ENCODE measurements around the gene DOCK9.
"Not testable (repeated sequence)": the region's sequence is repeated elsewhere in the genome, so short reads cannot be mapped to it uniquely, and the experiment has no call there.

DOCK9 gene

GRCh38 chr13:98761126-98761985, 216.5 kb downstream of the DOCK9 start:
- DNase-seq = no peak

GRCh38 chr13:98755729-98756128, 222.1 kb downstream of the DOCK9 start:
- no peak for DNase-seq

DNA sequence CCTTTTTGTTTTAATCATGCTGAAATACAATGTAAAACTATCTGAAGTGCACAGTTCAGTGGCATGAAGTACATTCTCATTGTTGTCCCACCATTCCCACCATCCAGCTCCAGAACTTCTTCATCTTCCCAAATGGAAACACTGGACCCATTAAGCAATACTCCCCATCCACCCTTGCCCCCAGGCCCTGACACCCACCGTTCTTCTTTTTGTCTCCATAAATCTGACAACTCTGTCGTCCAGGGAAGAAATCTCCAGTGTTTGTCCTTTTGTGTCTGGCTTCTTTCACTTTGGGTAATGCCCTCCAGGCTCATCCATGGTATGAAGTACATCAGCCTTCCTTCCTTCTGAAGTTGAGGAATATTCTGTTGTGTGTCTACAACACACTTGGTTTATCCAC, 222.7 kb downstream of the DOCK9 start:
- no peak for DNase-seq

DNA sequence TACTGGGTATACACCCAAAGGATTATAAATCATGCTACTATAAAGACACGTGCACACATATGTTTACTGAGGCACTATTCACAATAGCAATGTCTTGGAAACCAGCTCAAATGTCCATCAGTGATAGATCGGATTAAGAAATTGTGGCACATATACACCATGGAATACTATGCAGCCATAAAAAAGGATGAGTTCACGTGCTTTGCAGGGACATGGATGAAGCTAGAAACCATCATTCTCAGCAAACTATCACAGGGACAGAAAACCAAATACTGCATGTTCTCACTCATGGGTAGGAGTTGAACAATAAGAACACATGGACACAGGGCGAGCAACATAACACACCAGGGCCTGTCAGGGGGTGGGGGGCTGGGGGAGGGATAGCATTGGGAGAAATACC, 223.4 kb downstream of the DOCK9 start:
- DNase-seq = not testable (repeated sequence)

DNA sequence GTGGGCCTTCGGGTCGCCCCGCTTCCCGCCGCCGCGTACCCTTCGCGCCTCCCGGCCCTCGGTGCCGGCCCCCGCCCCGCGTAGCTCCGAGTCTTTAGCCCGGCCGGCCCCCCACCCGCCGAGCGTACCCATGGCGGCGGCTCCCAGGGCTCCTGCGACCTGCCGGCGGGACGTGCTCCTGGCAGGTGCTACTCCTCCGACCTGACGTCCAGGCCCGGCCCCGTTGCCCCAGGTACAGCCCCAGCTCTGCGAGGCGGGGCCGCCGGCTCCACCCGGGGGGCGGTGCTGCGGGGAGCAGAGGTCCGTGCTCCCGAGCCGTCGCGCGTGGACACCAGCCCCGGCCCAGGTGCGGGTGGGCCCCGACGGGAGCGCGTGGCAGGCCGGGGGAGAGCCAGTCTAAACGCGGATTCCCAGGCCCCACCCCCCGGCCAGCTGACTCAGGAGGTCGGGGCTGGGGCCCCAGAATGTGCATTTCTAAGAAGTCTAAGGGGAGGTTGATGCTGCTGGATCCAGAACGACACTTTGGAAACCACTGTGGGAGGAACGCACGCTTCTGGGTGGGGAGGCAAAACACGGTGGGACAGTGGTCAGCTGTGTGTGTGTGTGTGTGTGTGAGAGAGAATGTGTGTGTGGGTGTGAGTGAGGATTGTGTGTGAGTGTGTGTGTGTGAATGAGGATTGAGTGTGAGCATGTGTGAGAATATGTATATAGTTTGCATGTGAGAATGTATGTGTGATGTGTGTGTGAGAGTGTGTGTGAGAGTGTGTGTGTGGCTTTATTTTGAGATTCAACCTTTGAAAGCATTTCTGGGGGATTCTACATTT, 225.2 kb downstream of the DOCK9 start, which contains the start of gene SLC15A1:
TSS of gene SLC15A1 (minus strand) at position 206 of the 824 bp plus-strand sequence. CDS start at position 132, 74 bp downstream.
- DNase-seq = no peak

- DNase-seq = no peak
Measured at GRCh38 chr13:98751861-98752466, 225.9 kb downstream of the DOCK9 start.

- DNase-seq = no peak
Measured at GRCh38 chr13:98751367-98751782, 226.5 kb downstream of the DOCK9 start.

GRCh38 chr13:98749501-98749900, 228.4 kb downstream of the DOCK9 start:
- no peak for DNase-seq

GRCh38 chr13:98746968-98747367, 230.9 kb downstream of the DOCK9 start:
- DNase-seq = no peak
